Measurements from ENCODE around the gene TMEM63C.

TMEM63C gene

GRCh38 chr14:77200406-77200985 lies 18.9 kb downstream of the TMEM63C start:
- Histone ChIP-seq H3K4me2 (ENCODE audit: low read depth, low read length, poor library complexity, severe bottlenecking) (no peak overlapping the region), H3K36me3 (ENCODE audit: insufficient read depth, low read length) (no peaks in the 10 kb centered on the region), H2AFZ (ENCODE audit: low read length) (no peak overlapping the region), H3K27me3 (ENCODE audit: insufficient read depth, low read length, poor library complexity, severe bottlenecking) (no peaks in the 10 kb centered on the region), H3K9ac (ENCODE audit: low read depth, low read length, poor library complexity, severe bottlenecking) (no peak overlapping the region), H3K9me3 (ENCODE audit: insufficient read depth, low read depth, low read length) (no peaks in the 10 kb centered on the region), H3K9me2 (replicated peaks; ENCODE audit: low read depth, low read length) (no peaks in the 10 kb centered on the region), H3F3A (ENCODE audit: low read depth) (no peaks in the 10 kb centered on the region), H4K20me1 (ENCODE audit: insufficient read depth, low read length, poor library complexity, severe bottlenecking) (no peaks in the 10 kb centered on the region), H3K4me3 (ENCODE audit: low read length, poor library complexity, severe bottlenecking) (no peak overlapping the region), H3K79me2 (ENCODE audit: insufficient read depth, low read length) (no peaks in the 10 kb centered on the region), H3K4me1 (ENCODE audit: insufficient read depth, low read length, poor library complexity, severe bottlenecking) (no peaks in the 10 kb centered on the region)
- TF ChIP-seq EZH2phosphoT487 (IDR thresholded peaks at IDR 0.05; ENCODE audit: borderline replicate concordance), result no peak
- TF ChIP-seq, protein P1, sequence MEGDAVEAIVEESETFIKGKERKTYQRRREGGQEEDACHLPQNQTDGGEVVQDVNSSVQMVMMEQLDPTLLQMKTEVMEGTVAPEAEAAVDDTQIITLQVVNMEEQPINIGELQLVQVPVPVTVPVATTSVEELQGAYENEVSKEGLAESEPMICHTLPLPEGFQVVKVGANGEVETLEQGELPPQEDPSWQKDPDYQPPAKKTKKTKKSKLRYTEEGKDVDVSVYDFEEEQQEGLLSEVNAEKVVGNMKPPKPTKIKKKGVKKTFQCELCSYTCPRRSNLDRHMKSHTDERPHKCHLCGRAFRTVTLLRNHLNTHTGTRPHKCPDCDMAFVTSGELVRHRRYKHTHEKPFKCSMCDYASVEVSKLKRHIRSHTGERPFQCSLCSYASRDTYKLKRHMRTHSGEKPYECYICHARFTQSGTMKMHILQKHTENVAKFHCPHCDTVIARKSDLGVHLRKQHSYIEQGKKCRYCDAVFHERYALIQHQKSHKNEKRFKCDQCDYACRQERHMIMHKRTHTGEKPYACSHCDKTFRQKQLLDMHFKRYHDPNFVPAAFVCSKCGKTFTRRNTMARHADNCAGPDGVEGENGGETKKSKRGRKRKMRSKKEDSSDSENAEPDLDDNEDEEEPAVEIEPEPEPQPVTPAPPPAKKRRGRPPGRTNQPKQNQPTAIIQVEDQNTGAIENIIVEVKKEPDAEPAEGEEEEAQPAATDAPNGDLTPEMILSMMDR (conservative IDR thresholded peaks at IDR 0.05; ENCODE audit: low read length), result no peak; the same call in 1 of the 2 replicates

GRCh38 chr14:77201696-77202095 lies 20.1 kb downstream of the TMEM63C start:
- no peak overlapping the region for H3K9ac ChIP-seq (ENCODE audit: low read depth, low read length, poor library complexity, severe bottlenecking)
- no peak overlapping the region for H3K4me2 ChIP-seq (ENCODE audit: low read depth, low read length, poor library complexity, severe bottlenecking)
- no peak overlapping the region for H2AFZ ChIP-seq (ENCODE audit: low read length)
- H3K79me2 ChIP-seq (ENCODE audit: insufficient read depth, low read length), result no peaks in the 10 kb centered on the region
- no peaks in the 10 kb centered on the region for H3K9me3 ChIP-seq (ENCODE audit: insufficient read depth, low read depth, low read length)
- H3F3A ChIP-seq (ENCODE audit: low read depth), result no peaks in the 10 kb centered on the region
- no peaks in the 10 kb centered on the region for H3K36me3 ChIP-seq (ENCODE audit: insufficient read depth, low read length)
- no peaks in the 10 kb centered on the region for H3K9me2 ChIP-seq (replicated peaks; ENCODE audit: low read depth, low read length)
- H3K27me3 ChIP-seq (ENCODE audit: insufficient read depth, low read length, poor library complexity, severe bottlenecking), result no peaks in the 10 kb centered on the region
- no peaks in the 10 kb centered on the region for H4K20me1 ChIP-seq (ENCODE audit: insufficient read depth, low read length, poor library complexity, severe bottlenecking)
- no peaks in the 10 kb centered on the region for H3K4me1 ChIP-seq (ENCODE audit: insufficient read depth, low read length, poor library complexity, severe bottlenecking)
- H3K4me3 ChIP-seq (ENCODE audit: low read length, poor library complexity, severe bottlenecking), result no peak overlapping the region
- no peak for TF ChIP-seq EZH2phosphoT487 (IDR thresholded peaks at IDR 0.05; ENCODE audit: borderline replicate concordance)
- TF ChIP-seq, protein P1 (conservative IDR thresholded peaks at IDR 0.05; ENCODE audit: low read length), result no peak

DNA sequence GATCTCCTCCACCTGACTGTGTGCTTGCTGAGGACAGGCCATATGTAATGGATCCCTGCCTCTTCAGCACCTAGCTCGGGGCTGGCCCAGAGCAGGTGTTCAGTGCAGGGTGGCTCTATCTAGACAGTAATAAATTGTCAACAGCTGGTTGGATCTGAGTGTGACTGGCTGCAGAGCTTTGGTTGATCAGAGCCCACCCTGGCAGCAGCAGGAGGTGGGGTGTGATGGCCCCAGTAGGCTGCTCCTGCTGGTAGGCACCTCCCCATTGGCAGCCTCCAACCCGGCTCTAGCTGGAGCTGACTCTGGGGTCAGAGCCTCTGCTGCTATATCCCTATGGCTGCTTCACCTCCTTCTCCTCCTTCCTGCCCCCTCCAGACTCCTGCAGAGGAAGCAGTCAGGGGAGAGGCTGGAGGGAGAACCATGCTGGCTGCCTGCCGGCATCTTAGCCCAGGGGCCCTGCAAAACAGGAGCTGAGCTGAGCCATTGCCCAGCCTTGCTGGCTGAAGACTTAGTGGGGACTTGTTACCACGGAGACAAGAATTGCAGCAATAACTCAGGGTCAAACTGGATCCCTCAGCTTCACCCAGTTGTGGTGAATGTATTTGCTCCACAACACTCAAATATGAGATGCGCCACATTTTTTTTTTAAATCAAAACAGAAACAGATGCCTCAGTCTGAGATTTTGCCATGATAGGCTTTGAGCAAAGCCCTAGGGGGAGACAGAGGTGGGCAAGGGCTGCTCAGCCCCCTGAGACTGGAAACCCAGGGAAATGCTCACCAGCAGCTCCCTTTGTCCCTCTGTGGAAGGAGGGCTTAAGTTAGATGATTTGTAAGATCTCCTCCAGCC lies 22.2 kb downstream of the TMEM63C start:
- H4K20me1 ChIP-seq (ENCODE audit: insufficient read depth, low read length, poor library complexity, severe bottlenecking), result no peaks in the 10 kb centered on the region
- H3K79me2 ChIP-seq (ENCODE audit: insufficient read depth, low read length), result no peaks in the 10 kb centered on the region
- H3K9ac ChIP-seq (ENCODE audit: low read depth, low read length, poor library complexity, severe bottlenecking), result no peak overlapping the region
- no peaks in the 10 kb centered on the region for H3K9me3 ChIP-seq (ENCODE audit: insufficient read depth, low read depth, low read length)
- H3K4me2 ChIP-seq (ENCODE audit: low read depth, low read length, poor library complexity, severe bottlenecking), result no peak overlapping the region
- TF ChIP-seq, protein P1 (conservative IDR thresholded peaks at IDR 0.05; ENCODE audit: low read length), result no peak
- TF ChIP-seq EZH2phosphoT487 (IDR thresholded peaks at IDR 0.05; ENCODE audit: borderline replicate concordance), result no peak
- H2AFZ ChIP-seq (ENCODE audit: low read length), result no peak overlapping the region
- H3F3A ChIP-seq (ENCODE audit: low read depth), result no peaks in the 10 kb centered on the region
- no peaks in the 10 kb centered on the region for H3K9me2 ChIP-seq (replicated peaks; ENCODE audit: low read depth, low read length)
- no peaks in the 10 kb centered on the region for H3K27me3 ChIP-seq (ENCODE audit: insufficient read depth, low read length, poor library complexity, severe bottlenecking)
- no peaks in the 10 kb centered on the region for H3K36me3 ChIP-seq (ENCODE audit: insufficient read depth, low read length)
- H3K4me1 ChIP-seq (ENCODE audit: insufficient read depth, low read length, poor library complexity, severe bottlenecking), result no peaks in the 10 kb centered on the region
- no peak overlapping the region for H3K4me3 ChIP-seq (ENCODE audit: low read length, poor library complexity, severe bottlenecking)
